Tibial artery (tissue), 4 donors: ENCODE results near the gene KRTAP5-1.

Experiments used
- DNase-seq, 2 donors: peaks; one replicate each; pipeline ENCODE4 v3.0.0-alpha.2; 2019
- H3K27ac ChIP-seq, 2 donors: fragments of 200-600 bp; sonication (generic) in 1 of 2; 1 replicate in 1 of 2; 2 replicates in 1 of 2; pipeline ENCODE4 v1.5.1; 2018 to 2019; ENCODE audit warnings: mild to moderate bottlenecking in 1 of 2
- H3K27me3 ChIP-seq, 2 donors: fragments of 200-600 bp; sonication (generic) in 1 of 2; one replicate each; pipeline versions ENCODE4 v1.5.1 to v1.6.0; 2016 to 2019
- H3K36me3 ChIP-seq, 3 donors: fragments of 200-600 bp; sonication (generic) in 2 of 3; one replicate each; pipeline ENCODE4 v1.5.1; 2016 to 2019; ENCODE audit warnings: mild to moderate bottlenecking in 2 of 3
- H3K4me1 ChIP-seq, 4 donors: fragments of 200-600 bp; sonication (generic) in 2 of 4; 1 replicate in 3 of 4; 2 replicates in 1 of 4; pipeline ENCODE4 v1.5.1; 2016 to 2019
- H3K4me3 ChIP-seq, 2 donors: fragments of 200-600 bp; sonication (generic) in 1 of 2; 1 replicate in 1 of 2; 2 replicates in 1 of 2; pipeline ENCODE4 v1.5.1; 2018 to 2019; ENCODE audit warnings: mild to moderate bottlenecking in 2 of 2
- H3K9me3 ChIP-seq, 3 donors: fragments of 200-600 bp; sonication (generic) in 1 of 3; one replicate each; pipeline ENCODE4 v1.5.1; 2016 to 2019
- intact Hi-C: fragments of 100-400 bp; cut with DNase I; formaldehyde crosslinking; loops from one replicate; pipeline ENCODE4 v1.15.0; 2023; ENCODE audit warnings: low total_unique reads
- TF ChIP-seq, protein P1 (sequence below), 2 experiments: fragments of 200-600 bp in 1 of 2; fragments of 450-650 bp in 1 of 2; IDR thresholded peaks; one replicate each; pipeline ENCODE4 v1.5.1; 2017 to 2019; ENCODE audit warnings: antibody characterized with exemption in 2 of 2, mild to moderate bottlenecking in 1 of 2, moderate library complexity in 1 of 2

Gene KRTAP5-1

DNA sequence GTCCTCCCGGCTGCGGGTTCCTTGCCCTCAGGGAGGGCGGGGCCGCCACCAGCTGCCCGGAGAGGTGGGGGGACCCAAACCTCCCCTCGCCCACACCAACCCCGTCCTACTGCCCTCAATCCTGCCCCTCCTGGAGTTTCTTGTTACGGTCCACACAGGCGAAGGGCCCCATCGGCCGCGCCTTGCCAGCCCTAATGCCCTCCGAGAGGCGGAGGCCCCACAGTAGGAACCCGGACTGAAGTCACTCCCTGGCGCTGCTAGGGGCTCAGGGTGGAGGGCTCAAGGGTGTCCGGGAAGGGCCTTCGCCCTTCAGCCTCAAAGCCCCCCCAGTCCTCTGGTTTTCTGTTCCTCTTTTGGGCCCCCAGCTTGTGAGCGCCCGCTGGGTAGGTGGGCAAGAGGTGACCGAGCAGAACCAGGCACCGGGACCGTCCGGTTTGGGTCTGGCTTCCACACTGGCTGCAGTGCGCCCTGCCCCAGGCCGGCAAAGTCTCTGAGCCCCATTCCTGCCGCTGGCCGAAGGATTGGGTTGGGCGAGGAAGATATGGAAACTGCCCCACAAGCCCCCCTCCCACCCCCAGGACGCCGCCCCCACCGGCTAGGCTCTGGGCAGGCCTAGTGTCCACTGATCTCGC lies 37.5 kb downstream of the KRTAP5-1 start:
- H3K4me1 ChIP-seq, result peaks cover 4 to 40% (median 35%) of the 10 kb centered on the region in 4 donors
- peak overlapping the region; percentile 50 to 51 for H3K4me3 ChIP-seq
- intact Hi-C loops, result loop anchor here (1.0 to 10.0 kb wide), 2 partner anchors 26 to 77 kb away; partner anchors contain the start of genes KRTAP5-4 and KRTAP5-5
- TF ChIP-seq, protein P1, sequence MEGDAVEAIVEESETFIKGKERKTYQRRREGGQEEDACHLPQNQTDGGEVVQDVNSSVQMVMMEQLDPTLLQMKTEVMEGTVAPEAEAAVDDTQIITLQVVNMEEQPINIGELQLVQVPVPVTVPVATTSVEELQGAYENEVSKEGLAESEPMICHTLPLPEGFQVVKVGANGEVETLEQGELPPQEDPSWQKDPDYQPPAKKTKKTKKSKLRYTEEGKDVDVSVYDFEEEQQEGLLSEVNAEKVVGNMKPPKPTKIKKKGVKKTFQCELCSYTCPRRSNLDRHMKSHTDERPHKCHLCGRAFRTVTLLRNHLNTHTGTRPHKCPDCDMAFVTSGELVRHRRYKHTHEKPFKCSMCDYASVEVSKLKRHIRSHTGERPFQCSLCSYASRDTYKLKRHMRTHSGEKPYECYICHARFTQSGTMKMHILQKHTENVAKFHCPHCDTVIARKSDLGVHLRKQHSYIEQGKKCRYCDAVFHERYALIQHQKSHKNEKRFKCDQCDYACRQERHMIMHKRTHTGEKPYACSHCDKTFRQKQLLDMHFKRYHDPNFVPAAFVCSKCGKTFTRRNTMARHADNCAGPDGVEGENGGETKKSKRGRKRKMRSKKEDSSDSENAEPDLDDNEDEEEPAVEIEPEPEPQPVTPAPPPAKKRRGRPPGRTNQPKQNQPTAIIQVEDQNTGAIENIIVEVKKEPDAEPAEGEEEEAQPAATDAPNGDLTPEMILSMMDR (IDR thresholded peaks at IDR 0.05), result no peak
- H3K27me3 ChIP-seq, result peaks cover 0 to 16% of the 10 kb centered on the region in 2 donors
- no peak for DNase-seq
- peak overlapping the region; percentile 81 to 86 for H3K27ac ChIP-seq
- no peaks in the 10 kb centered on the region for H3K9me3 ChIP-seq
- no peaks in the 10 kb centered on the region for H3K36me3 ChIP-seq

GRCh38 chr11:1546536-1547466 lies 38.3 kb downstream of the KRTAP5-1 start:
- Histone ChIP-seq H3K27ac (peak overlapping the region; percentile 81 to 86), H3K27me3 (peaks cover 0 to 20% of the 10 kb centered on the region in 2 donors), H3K36me3 (no peaks in the 10 kb centered on the region), H3K4me1 (peaks cover 4 to 34% (median 30%) of the 10 kb centered on the region in 4 donors), H3K9me3 (no peaks in the 10 kb centered on the region), H3K4me3 (peak overlapping the region; percentile 50 to 51)
- no peak for DNase-seq
- TF ChIP-seq, protein P1 (IDR thresholded peaks at IDR 0.05), result peak; percentile 87 to 88
- intact Hi-C loops, result loop anchor here (1.0 to 10.0 kb wide), 2 partner anchors 26 to 78 kb away; partner anchors contain the start of genes KRTAP5-4 and KRTAP5-5

- intact Hi-C loops, result loop anchor here (10.0 kb wide), 1 partner anchor 79 kb away; the partner anchor contains the start of genes KRTAP5-4 and KRTAP5-5
- no peak overlapping the region for H3K27ac ChIP-seq
- no peaks in the 10 kb centered on the region for H3K36me3 ChIP-seq
- no peak for DNase-seq
- H3K4me1 ChIP-seq, result peaks cover 4 to 34% (median 30%) of the 10 kb centered on the region in 4 donors
- TF ChIP-seq, protein P1 (IDR thresholded peaks at IDR 0.05), result no peak
- H3K9me3 ChIP-seq, result no peaks in the 10 kb centered on the region
- H3K27me3 ChIP-seq, result peaks cover 0 to 20% of the 10 kb centered on the region in 2 donors
- H3K4me3 ChIP-seq, result no peak overlapping the region
These were observed 39.0 kb downstream of the KRTAP5-1 start for GRCh38 chr11:1546077-1546535.

DNA sequence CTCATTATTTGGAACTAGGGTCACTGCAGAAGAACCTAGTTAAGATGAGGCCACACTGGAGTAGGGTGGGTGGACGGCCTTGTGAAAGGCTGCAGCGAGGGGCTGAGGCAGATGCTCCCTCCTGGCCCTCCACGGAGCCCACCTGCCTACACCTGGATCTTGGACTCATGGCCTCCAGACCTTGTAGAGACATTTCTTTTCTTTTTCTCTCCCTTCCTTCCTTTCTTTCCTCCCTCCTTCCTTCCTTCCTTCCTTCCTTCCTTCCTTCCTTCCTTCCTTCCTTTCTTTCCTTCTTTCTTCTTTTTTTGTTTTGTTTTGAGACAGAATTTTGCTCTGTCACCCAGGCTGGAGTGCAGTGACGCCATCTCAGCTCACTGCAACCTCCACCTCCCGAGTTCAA lies 39.7 kb downstream of the KRTAP5-1 start:
- intact Hi-C loops, result loop anchor here (10.0 kb wide), 1 partner anchor 79 kb away; the partner anchor contains the start of genes KRTAP5-4 and KRTAP5-5
- no peak overlapping the region for H3K4me3 ChIP-seq
- no peaks in the 10 kb centered on the region for H3K36me3 ChIP-seq
- TF ChIP-seq, protein P1 (IDR thresholded peaks at IDR 0.05), result no peak
- H3K9me3 ChIP-seq, result no peaks in the 10 kb centered on the region
- no peak for DNase-seq
- peaks cover 4 to 34% (median 30%) of the 10 kb centered on the region in 4 donors for H3K4me1 ChIP-seq
- no peak overlapping the region for H3K27ac ChIP-seq
- peaks cover 0 to 20% of the 10 kb centered on the region in 2 donors for H3K27me3 ChIP-seq

GRCh38 chr11:1544536-1544935 lies 40.5 kb downstream of the KRTAP5-1 start:
- intact Hi-C loops, result loop anchor here (1.0 to 10.0 kb wide), 2 partner anchors 30 to 80 kb away; partner anchors contain the start of genes KRTAP5-4 and KRTAP5-5
- no peak overlapping the region for H3K4me3 ChIP-seq
- H3K27me3 ChIP-seq, result peaks cover 0 to 20% of the 10 kb centered on the region in 2 donors
- TF ChIP-seq, protein P1 (IDR thresholded peaks at IDR 0.05), result no peak
- H3K4me1 ChIP-seq, result peaks cover 4 to 34% (median 30%) of the 10 kb centered on the region in 4 donors
- H3K9me3 ChIP-seq, result no peaks in the 10 kb centered on the region
- no peak overlapping the region for H3K27ac ChIP-seq
- H3K36me3 ChIP-seq, result no peaks in the 10 kb centered on the region
- DNase-seq, result no peak
